KOPT-K1 (cell line): Measurements from ENCODE around the gene FOXP3.

ENCODE experiments used
- H3K27ac ChIP-seq: fragments of 200-600 bp; sonication (generic); 2 replicates; pipeline ENCODE4 v1.5.1; 2016; ENCODE audit warnings: antibody characterized with exemption, mild to moderate bottlenecking, low read depth, low read length; ENCODE audit not compliant: poor library complexity, severe bottlenecking
- H3K36me3 ChIP-seq: fragments of 200-600 bp; sonication (generic); 2 replicates; pipeline ENCODE4 v1.5.1; 2017; ENCODE audit warnings: antibody characterized with exemption, mild to moderate bottlenecking, low read length, moderate library complexity; ENCODE audit not compliant: insufficient read depth
- H3K9me3 ChIP-seq: fragments of 200-600 bp; sonication (generic); 2 replicates; pipeline ENCODE4 v1.5.1; 2017; ENCODE audit warnings: antibody characterized with exemption, low read length, mild to moderate bottlenecking; ENCODE audit not compliant: insufficient read depth, poor library complexity, severe bottlenecking

FOXP3 gene

GRCh38 chrX:49266523-49267445 is 2.3 kb upstream of the FOXP3 start:
- no peak overlapping the region for H3K27ac ChIP-seq
- H3K36me3 ChIP-seq, result no peaks in the 10 kb centered on the region
- no peaks in the 10 kb centered on the region for H3K9me3 ChIP-seq

GRCh38 chrX:49263631-49264030 is 879 bp downstream of the FOXP3 start:
- H3K9me3 ChIP-seq, result no peaks in the 10 kb centered on the region
- H3K36me3 ChIP-seq, result no peaks in the 10 kb centered on the region
- no peak overlapping the region for H3K27ac ChIP-seq

- no peaks in the 10 kb centered on the region for H3K9me3 ChIP-seq
- H3K36me3 ChIP-seq, result no peaks in the 10 kb centered on the region
- no peak overlapping the region for H3K27ac ChIP-seq
These were observed 1.9 kb downstream of the FOXP3 start for GRCh38 chrX:49262603-49263002.

GRCh38 chrX:49260221-49260985 is 4.1 kb downstream of the FOXP3 start:
- H3K27ac ChIP-seq, result no peak overlapping the region
- H3K9me3 ChIP-seq, result no peaks in the 10 kb centered on the region
- no peaks in the 10 kb centered on the region for H3K36me3 ChIP-seq

GRCh38 chrX:49258749-49259124 is 5.8 kb downstream of the FOXP3 start:
- H3K36me3 ChIP-seq, result no peaks in the 10 kb centered on the region
- no peak overlapping the region for H3K27ac ChIP-seq
- H3K9me3 ChIP-seq, result no peaks in the 10 kb centered on the region

- no peaks in the 10 kb centered on the region for H3K36me3 ChIP-seq
- no peaks in the 10 kb centered on the region for H3K9me3 ChIP-seq
- no peak overlapping the region for H3K27ac ChIP-seq
These were observed 6.4 kb downstream of the FOXP3 start for GRCh38 chrX:49257846-49258748.

- no peaks in the 10 kb centered on the region for H3K9me3 ChIP-seq
- H3K27ac ChIP-seq, result no peak overlapping the region
- H3K36me3 ChIP-seq, result no peaks in the 10 kb centered on the region
These were observed 7.3 kb downstream of the FOXP3 start for GRCh38 chrX:49257074-49257790.

- Histone ChIP-seq H3K27ac (no peak overlapping the region), H3K9me3 (no peaks in the 10 kb centered on the region), H3K36me3 (no peaks in the 10 kb centered on the region)
These were observed 8.1 kb downstream of the FOXP3 start for GRCh38 chrX:49256268-49256995.

GRCh38 chrX:49254639-49255038 is 9.9 kb downstream of the FOXP3 start:
- H3K9me3 ChIP-seq, result no peaks in the 10 kb centered on the region
- no peaks in the 10 kb centered on the region for H3K36me3 ChIP-seq
- no peak overlapping the region for H3K27ac ChIP-seq

GRCh38 chrX:49251325-49251724 is 13.2 kb downstream of the FOXP3 start:
- Histone ChIP-seq H3K27ac (no peak overlapping the region), H3K36me3 (peaks cover 20% of the 10 kb centered on the region; the same call in 1 of the 2 replicates), H3K9me3 (no peaks in the 10 kb centered on the region)

GRCh38 chrX:49250578-49250977 is 13.9 kb downstream of the FOXP3 start:
- no peak overlapping the region for H3K27ac ChIP-seq
- no peaks in the 10 kb centered on the region for H3K9me3 ChIP-seq
- H3K36me3 ChIP-seq, result peaks cover 27% of the 10 kb centered on the region; the same call in 1 of the 2 replicates

- Histone ChIP-seq H3K27ac (no peak overlapping the region), H3K9me3 (no peaks in the 10 kb centered on the region), H3K36me3 (peaks cover 28% of the 10 kb centered on the region; the same call in 1 of the 2 replicates)
These were observed 14.4 kb downstream of the FOXP3 start for GRCh38 chrX:49250066-49250465.

- no peak overlapping the region for H3K27ac ChIP-seq
- H3K36me3 ChIP-seq, result peaks cover 28% of the 10 kb centered on the region; the same call in 1 of the 2 replicates
- no peaks in the 10 kb centered on the region for H3K9me3 ChIP-seq
These were observed 14.9 kb downstream of the FOXP3 start for GRCh38 chrX:49249616-49250015.

- Histone ChIP-seq H3K36me3 (peaks cover 28% of the 10 kb centered on the region; the same call in 1 of the 2 replicates), H3K27ac (no peak overlapping the region), H3K9me3 (no peaks in the 10 kb centered on the region)
These were observed 15.4 kb downstream of the FOXP3 start for GRCh38 chrX:49249071-49249470.
